Smooth muscle cell (in vitro differentiated cells): ENCODE measurements around the gene CLMN. TPM values are rescaled to one million over a fixed set of nuclear protein-coding genes. Genes with fewer than 3 reads are reported as not detected.

Source experiments
- DNase-seq: peaks from one replicate; lab custom pipeline; 2025; ENCODE audit not compliant: unreplicated experiment; lab: John Stamatoyannopoulos, UW
- H2AFZ ChIP-seq: fragments of 200-600 bp; sonication (generic); 2 replicates; pipeline ENCODE4 v1.6.0; 2016; ENCODE audit warnings: antibody characterized with exemption, low read depth, mild to moderate bottlenecking
- H3F3A ChIP-seq: fragments of 200-600 bp; sonication (generic); 2 replicates; pipeline ENCODE4 v1.6.0; 2017; ENCODE audit warnings: antibody characterized with exemption, low read depth
- H3K27ac ChIP-seq: fragments of 200-600 bp; sonication (generic); 2 replicates; pipeline ENCODE4 v1.5.1; 2016; ENCODE audit warnings: low read depth, mild to moderate bottlenecking
- H3K27me3 ChIP-seq: fragments of 200-600 bp; sonication (generic); 2 replicates; pipeline ENCODE4 v1.6.1; 2016; ENCODE audit warnings: low read depth, mild to moderate bottlenecking
- H3K36me3 ChIP-seq: fragments of 200-600 bp; sonication (generic); 2 replicates; pipeline ENCODE4 v1.5.1; 2016; ENCODE audit warnings: low read depth
- H3K4me1 ChIP-seq: fragments of 200-600 bp; sonication (generic); 2 replicates; pipeline ENCODE4 v1.5.1; 2016; ENCODE audit warnings: low read depth
- H3K4me2 ChIP-seq: fragments of 200-600 bp; sonication (generic); 2 replicates; pipeline ENCODE4 v1.6.0; 2016; ENCODE audit warnings: mild to moderate bottlenecking
- H3K4me3 ChIP-seq: fragments of 200-600 bp; sonication (generic); 2 replicates; pipeline ENCODE4 v1.5.1; 2016; ENCODE audit warnings: mild to moderate bottlenecking
- H3K79me2 ChIP-seq: fragments of 200-600 bp; sonication (generic); 2 replicates; pipeline ENCODE4 v1.6.0; 2016; ENCODE audit warnings: low read depth, mild to moderate bottlenecking
- H3K9ac ChIP-seq: fragments of 200-600 bp; sonication (generic); 2 replicates; pipeline ENCODE4 v1.6.0; 2016; ENCODE audit warnings: low read depth
- H3K9me3 ChIP-seq: fragments of 200-600 bp; sonication (generic); replicated peaks from 2 replicates; pipeline ENCODE4 v1.5.1; 2016; ENCODE audit warnings: low read depth
- H4K20me1 ChIP-seq: fragments of 200-600 bp; sonication (generic); 2 replicates; pipeline ENCODE4 v1.6.0; 2016; ENCODE audit warnings: low read depth
- CTCF ChIP-seq: fragments of 200-600 bp; sonication (generic); IDR thresholded peaks from 2 replicates; pipeline ENCODE4 v1.5.1; 2017; ENCODE audit warnings: borderline replicate concordance, mild to moderate bottlenecking, antibody characterized with exemption; ENCODE audit not compliant: insufficient read depth, poor library complexity, severe bottlenecking
- WGBS: methylation state at CpG from one replicate; pipeline ENCODE4 v1.1.7; 2016; ENCODE audit warnings: low lambda C conversion rate; 5-methylcytosine and 5-hydroxymethylcytosine counted together
- polyA plus RNA-seq: library from polyadenylated mRNA; unstranded; fragments of >200 nt; fragmentation: Nextera tagmentation; extraction: Ambion mirVana; gene quantifications from 2 replicates; pipeline ENCODE4 v1.2.1, GENCODE V29; 2016
- total RNA-seq: library from RNA; depleted of rRNA; stranded (reverse); fragments of >200 nt; gene quantifications from 2 replicates; pipeline ENCODE4 v1.2.3, GENCODE V29; 2014

The CLMN gene
- total and polyA plus RNA-seq, 2 experiments from 2014 or later, result 1.3 to 3.5 TPM

GRCh38 chr14:95359994-95360826 lies 40.5 kb upstream of the CLMN start:
- Histone ChIP-seq H3K4me2 (peak overlapping the region; percentile 59), H4K20me1 (no peaks in the 10 kb centered on the region), H3K36me3 (no peaks in the 10 kb centered on the region), H3F3A (no peaks in the 10 kb centered on the region), H3K4me1 (no peaks in the 10 kb centered on the region), H3K9me3 (no peaks in the 10 kb centered on the region), H3K79me2 (no peaks in the 10 kb centered on the region), H2AFZ (no peak overlapping the region), H3K27me3 (peaks cover 48% of the 10 kb centered on the region), H3K4me3 (no peak overlapping the region), H3K27ac (no peak overlapping the region), H3K9ac (no peak overlapping the region)
- no peak for TF ChIP-seq CTCF
- 36% methylated on average over 41 of the region's 47 CpGs for WGBS
- no peak for DNase-seq

GRCh38 chr14:95356245-95356869 lies 36.6 kb upstream of the CLMN start:
- Histone ChIP-seq H3K4me3 (no peak overlapping the region), H4K20me1 (no peaks in the 10 kb centered on the region), H3K36me3 (no peaks in the 10 kb centered on the region), H3K27ac (no peak overlapping the region), H3K79me2 (no peaks in the 10 kb centered on the region), H3F3A (no peaks in the 10 kb centered on the region), H3K4me2 (no peak overlapping the region), H3K9me3 (no peaks in the 10 kb centered on the region), H3K9ac (no peak overlapping the region), H3K4me1 (no peaks in the 10 kb centered on the region), H3K27me3 (peaks cover 19% of the 10 kb centered on the region), H2AFZ (no peak overlapping the region)
- DNase-seq, result no peak
- 80% methylated on average over 14 of the region's 14 CpGs for WGBS
- no peak for TF ChIP-seq CTCF

- Histone ChIP-seq H3F3A (no peaks in the 10 kb centered on the region), H3K9ac (no peak overlapping the region), H3K4me2 (no peak overlapping the region), H3K27ac (no peak overlapping the region), H2AFZ (no peak overlapping the region), H3K36me3 (no peaks in the 10 kb centered on the region), H3K27me3 (peaks cover 13% of the 10 kb centered on the region), H3K79me2 (no peaks in the 10 kb centered on the region), H3K4me3 (no peak overlapping the region), H3K9me3 (no peaks in the 10 kb centered on the region), H4K20me1 (no peaks in the 10 kb centered on the region), H3K4me1 (no peaks in the 10 kb centered on the region)
- 71% methylated on average over 3 of the region's 3 CpGs for WGBS
- no peak for DNase-seq
- TF ChIP-seq CTCF, result no peak
These were observed 35.7 kb upstream of the CLMN start for GRCh38 chr14:95355422-95355821.
